Activated T-cell treated with anti-CD3 and anti-CD28 coated beads, Interleukin-2, amount 50 U/mL, for 48 hours (primary cell): ENCODE data around the gene DLK2.
"Not testable (repeated sequence)": the region's sequence is repeated elsewhere in the genome, so short reads cannot be mapped to it uniquely, and the experiment has no call there.

Experiments used
- DNase-seq, 2 experiments: peaks; one replicate each; pipeline ENCODE4 v3.0.0-alpha.2; 2020

The DLK2 gene

DNA sequence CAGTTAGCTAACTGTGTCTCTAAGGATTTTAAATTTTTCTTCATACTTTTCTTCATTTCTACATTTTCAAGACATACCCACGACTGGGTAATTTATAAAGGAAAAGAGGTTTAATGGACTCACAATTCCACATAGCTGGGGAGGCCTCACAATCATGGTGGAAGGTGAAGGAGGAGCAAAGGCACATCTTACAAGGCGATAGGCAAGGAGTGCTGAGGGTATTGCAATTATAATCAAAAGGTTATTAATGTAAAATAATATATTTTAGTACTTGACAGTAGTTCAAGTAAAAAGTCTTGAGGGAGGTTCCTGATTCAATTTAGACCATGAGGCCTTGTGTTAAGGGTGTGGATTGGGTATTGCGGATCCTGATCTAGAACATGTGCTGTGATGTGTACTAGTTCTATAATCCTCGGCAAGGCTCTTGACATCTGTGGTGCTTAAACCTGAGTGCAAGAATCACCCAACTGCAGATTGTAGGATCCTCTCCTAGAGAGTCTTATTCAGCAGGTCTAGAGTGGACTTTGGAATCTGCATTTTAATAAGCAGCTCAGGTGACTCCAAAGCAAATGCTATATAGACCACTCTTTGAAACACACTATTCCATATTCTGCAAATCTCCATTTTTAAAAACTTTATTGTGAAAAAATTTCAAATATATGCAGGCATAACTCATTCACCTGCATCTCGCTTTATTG lies 35.2 kb downstream of the DLK2 start:
- no peak for DNase-seq

DNA sequence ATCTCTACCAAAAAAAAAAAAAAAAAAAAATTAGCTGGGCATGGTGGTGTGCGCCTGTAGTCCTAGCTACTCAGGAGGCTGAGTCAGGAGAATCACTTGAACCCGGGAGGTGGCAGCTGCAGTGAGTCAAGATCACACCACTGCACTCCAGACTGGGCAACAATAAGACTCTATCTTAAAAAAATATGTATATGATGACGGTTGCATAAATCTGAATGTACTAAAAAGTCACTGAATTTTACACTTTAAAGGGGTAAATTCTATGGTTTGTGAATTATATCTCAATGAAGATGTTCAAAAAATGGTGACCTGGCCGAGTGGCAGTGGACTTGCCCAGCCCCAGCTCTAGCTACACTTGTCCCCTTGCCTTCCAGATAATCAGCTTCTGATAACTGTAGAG lies 38.4 kb downstream of the DLK2 start:
- no peak for DNase-seq

DNA sequence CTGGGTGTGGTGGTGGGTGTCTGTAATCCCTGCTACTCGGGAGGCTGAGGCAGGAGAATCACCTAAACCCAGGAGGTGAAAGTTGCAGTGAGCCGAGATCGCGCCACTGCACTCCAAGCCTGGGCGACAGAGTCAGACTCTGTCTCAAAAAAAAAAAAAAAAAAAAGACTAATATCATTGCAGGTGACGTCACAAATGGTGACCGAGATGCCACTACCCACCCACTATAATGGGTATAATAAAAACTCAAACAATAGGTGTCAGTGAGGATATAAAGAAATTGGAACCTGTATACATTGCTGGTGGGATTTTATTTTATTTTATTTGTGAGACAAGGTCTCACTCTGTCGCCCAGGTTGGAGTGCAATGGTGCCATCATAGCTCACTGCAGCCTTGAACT lies 40.1 kb downstream of the DLK2 start:
- not testable (repeated sequence) for DNase-seq

DNA sequence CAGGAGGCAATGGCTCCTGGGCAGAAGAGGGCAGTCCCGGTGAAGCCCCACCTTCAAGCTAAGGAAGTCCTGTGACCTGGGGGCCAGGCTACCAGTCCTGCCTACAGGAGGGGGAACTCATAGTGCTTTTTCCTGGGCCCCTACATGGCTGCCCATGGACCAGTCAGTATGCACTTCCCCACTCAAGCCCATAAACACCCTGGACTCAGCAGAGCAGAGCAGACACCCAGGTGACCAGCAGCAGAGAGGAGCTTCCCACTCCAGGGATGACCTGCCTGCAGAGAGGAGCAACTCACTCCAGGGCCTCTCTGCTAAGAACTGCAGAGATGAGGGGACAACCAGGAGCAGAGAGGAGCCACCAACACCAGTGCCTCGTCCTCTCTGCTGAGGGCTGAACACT lies 42.3 kb downstream of the DLK2 start:
- DNase-seq, result no peak

DNA sequence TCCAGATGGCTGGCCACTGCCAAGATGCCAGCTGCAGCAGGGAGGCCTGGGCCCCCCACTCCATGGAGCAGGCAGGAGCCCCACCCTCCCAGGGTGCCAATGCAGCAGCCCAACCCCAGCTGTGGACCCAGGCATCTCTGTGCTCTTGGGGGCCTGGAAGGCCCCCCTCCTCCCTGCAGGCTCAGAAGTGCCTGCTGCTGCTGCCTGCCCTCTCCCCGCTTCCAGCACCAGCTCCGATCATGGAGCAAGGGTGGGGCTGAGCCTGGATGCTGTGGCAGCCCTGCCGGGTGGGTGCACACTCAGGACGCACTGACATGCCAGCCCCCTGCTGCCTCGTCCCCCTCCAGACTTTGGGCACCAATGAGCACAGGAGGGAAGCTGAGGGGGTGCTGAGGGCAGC lies 42.8 kb downstream of the DLK2 start:
- DNase-seq, result no peak

DNA sequence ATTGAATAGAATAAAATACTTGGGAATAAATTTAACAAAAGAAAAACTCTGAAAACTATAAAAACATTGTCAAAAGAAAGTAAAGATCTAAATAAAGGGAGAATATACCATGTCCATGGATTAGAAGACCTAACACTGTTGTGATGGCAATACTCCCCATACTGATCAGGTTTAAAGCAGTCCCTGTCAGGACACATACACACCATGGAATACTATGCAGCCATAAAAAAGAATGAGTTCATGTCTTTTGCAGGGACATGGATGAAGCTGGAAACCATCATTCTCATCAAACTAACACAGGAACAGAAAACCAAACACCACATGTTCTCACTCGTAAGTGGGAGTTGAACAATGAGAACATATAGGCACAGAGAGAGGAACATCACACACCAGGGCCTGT lies 44.6 kb downstream of the DLK2 start:
- not testable (repeated sequence) for DNase-seq

DNA sequence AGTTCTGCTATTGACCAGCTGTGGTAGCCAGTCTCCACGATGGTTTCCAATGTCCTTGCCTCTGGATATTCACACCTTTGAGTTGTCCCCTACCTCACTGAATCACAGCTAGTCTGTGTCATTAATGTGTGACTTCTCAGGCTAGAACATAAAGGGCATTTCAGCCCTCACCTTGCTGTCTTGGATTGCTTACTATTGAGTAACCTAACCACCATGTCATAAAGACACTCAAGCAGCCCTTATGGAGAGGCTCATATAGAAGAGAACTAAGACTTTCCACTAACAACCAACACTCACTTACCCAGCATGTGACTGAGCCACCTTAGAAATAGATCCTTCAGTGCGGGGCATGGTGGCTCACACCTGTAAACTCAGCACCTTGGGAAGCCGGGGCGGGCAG lies 47.1 kb downstream of the DLK2 start:
- DNase-seq, result no peak

DNA sequence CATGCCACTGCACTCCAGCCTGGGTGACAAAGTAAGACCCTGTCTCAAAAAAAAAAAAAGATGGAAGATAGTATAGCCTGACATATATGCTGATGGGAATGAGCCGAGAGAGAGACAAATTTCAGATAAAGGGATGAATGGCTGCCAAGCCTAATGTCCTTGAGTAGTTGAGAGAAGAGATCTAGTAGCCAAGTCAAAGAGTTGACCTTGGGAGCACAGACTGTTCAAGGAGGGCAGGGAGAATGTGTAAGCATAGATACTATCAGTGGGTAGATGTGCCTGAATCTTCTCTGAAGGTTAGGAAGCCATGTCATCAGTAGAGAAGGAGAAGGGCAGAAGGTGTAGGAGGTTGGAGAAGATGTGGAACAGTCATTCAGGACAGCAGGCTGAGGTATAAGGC lies 48.1 kb downstream of the DLK2 start:
- DNase-seq, result no peak

DNA sequence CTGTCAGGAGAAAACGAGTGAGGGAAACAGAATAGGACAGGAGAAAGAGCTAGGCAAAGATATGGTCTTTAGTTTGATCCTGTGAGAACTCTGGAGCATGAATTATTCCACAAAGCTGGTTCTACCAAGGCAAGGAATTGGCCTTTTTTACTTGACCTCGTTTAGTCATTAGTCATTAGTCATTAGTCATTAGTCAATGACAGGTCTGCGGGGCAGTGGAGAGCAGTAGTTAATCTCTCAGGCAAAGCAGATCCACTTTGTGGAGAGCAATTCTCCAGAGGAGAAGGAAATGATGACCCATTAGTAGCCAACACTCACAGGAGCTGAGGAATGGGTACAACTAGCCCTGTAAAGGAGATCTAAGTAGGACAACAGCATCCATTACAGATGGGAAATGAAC lies 50.0 kb downstream of the DLK2 start:
- DNase-seq, result no peak

DNA sequence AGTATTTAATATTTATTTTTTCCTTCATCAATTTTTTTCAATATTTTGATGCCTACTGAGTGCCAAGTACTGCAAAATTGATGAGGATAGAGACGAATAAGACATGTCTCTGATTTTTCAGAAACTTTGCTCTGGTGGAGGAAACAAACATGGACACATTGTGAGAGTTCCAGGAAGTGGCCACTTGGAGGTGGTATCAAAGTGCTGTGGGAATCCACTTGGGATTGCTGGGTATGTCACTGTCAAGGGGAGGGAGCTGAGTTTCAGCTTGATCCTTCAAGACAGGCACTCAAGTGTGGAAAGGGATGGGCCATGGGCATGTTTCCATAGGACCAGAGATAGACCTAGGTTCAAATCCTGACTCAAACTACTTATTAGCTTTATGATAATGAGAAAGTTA lies 52.5 kb downstream of the DLK2 start:
- DNase-seq, result no peak

DNA sequence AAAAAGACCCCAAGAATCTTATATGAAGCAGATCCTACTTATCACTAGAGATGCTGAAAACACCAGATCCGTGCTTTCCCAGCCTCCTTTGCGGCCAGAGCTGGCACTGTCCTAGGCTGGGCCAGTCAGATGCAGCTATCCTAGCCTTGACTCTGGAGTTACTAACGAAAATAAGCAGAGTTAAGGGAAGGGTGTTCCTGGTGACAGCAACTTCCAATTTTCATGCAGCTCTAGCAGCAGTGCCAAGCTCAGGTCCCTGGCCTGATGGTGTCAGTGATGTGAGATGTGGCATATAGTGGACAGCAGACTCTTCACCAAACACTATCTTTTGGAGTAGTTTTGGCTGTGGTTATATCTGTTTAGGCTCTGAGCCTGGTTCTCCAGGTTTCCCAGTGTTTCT lies 53.6 kb downstream of the DLK2 start:
- DNase-seq, result no peak
